Caco-2 (cell line): ENCODE results near the gene FGF8. TPM values are rescaled to one million over a fixed set of nuclear protein-coding genes. Genes with fewer than 3 reads are reported as not detected.

Experiments
- BruUV-seq: library from RNA; stranded (reverse); fragments of 400-500 nt; replicated peaks from 2 replicates; lab custom pipeline; 2021; lab: Mats Ljungman, UMichigan
- CTCF ChIA-PET: fragments of 300-600 bp; sonication (Branson Sonifier 250); formaldehyde crosslinking; loops from one replicate; lab custom pipeline; 2022; ENCODE audit warnings: antibody characterized with exemption; lab: Charles Lee
- POLR2A ChIA-PET: fragments of 300-600 bp; sonication (Branson Sonifier 250); formaldehyde crosslinking; loops from one replicate; lab custom pipeline; 2022; ENCODE audit warnings: antibody characterized with exemption; lab: Charles Lee
- DNase-seq, 2 experiments: peaks; one replicate each; pipeline versions ENCODE4 v3.0.0 to v3.0.0-alpha.2; 2020 to 2022
- H3K27me3 ChIP-seq: replicated peaks from 2 replicates; pipeline ENCODE4 v1.6.0; 2011; ENCODE audit warnings: low read length; ENCODE audit not compliant: control insufficient read depth, insufficient read depth
- H3K36me3 ChIP-seq: 2 replicates; pipeline ENCODE4 v1.5.1; 2011; ENCODE audit warnings: low read length; ENCODE audit not compliant: control insufficient read depth, insufficient read depth
- H3K4me1 ChIP-seq: fragments of 250-450 bp; sonication (Bioruptor Pico); 2 replicates; pipeline ENCODE4 v1.5.1; 2020; ENCODE audit warnings: mild to moderate bottlenecking
- H3K4me3 ChIP-seq: 2 replicates; pipeline ENCODE4 v1.5.1; 2011; ENCODE audit warnings: low read depth, mild to moderate bottlenecking, control low read depth, low read length
- H3K9me3 ChIP-seq: fragments of 250-450 bp; sonication (Bioruptor Pico); 2 replicates; pipeline ENCODE4 v1.5.1; 2020; ENCODE audit warnings: mild to moderate bottlenecking, moderate library complexity
- H3K27ac Mint-ChIP-seq: one replicate; pipeline ENCODE4 v1.8.0; 2022; ENCODE audit warnings: mixed read lengths; ENCODE audit not compliant: unreplicated experiment
- H3K27me3 Mint-ChIP-seq: one replicate; pipeline ENCODE4 v1.8.0; 2022; ENCODE audit warnings: mixed read lengths; ENCODE audit not compliant: insufficient read depth, unreplicated experiment
- H3K36me3 Mint-ChIP-seq: one replicate; pipeline ENCODE4 v1.8.0; 2022; ENCODE audit warnings: mild to moderate bottlenecking, mixed read lengths; ENCODE audit not compliant: insufficient read depth, unreplicated experiment
- H3K4me1 Mint-ChIP-seq: one replicate; pipeline ENCODE4 v1.8.0; 2022; ENCODE audit warnings: low read depth, mixed read lengths; ENCODE audit not compliant: unreplicated experiment
- H3K4me3 Mint-ChIP-seq: one replicate; pipeline ENCODE4 v1.8.0; 2022; ENCODE audit warnings: mild to moderate bottlenecking, moderate library complexity, mixed read lengths; ENCODE audit not compliant: unreplicated experiment
- H3K9me3 Mint-ChIP-seq: one replicate; pipeline ENCODE4 v1.8.0; 2022; ENCODE audit warnings: mixed read lengths; ENCODE audit not compliant: unreplicated experiment
- CTCF ChIP-seq, 2 experiments: fragments of 200-600 bp in 1 of 2; IDR thresholded peaks; 1 replicate in 1 of 2; 2 replicates in 1 of 2; pipeline versions ENCODE4 v1.5.1 to v1.8.0; 2011 to 2022; ENCODE audit warnings: antibody characterized with exemption in 1 of 2, control low read depth in 1 of 2, inconsistent platforms in 1 of 2, low read depth in 1 of 2, low read length in 1 of 2, mild to moderate bottlenecking in 1 of 2, moderate library complexity in 1 of 2; ENCODE audit not compliant: insufficient read depth in 1 of 2, severe bottlenecking in 1 of 2, unreplicated experiment in 1 of 2
- intact Hi-C: fragments of 100-400 bp; cut with micrococcal nuclease; formaldehyde crosslinking; loops from one replicate; pipeline ENCODE4 v1.10.0; 2022; ENCODE audit not compliant: unreplicated experiment
- total RNA-seq: library from RNA; stranded (reverse); gene quantifications from 2 replicates; pipeline ENCODE4 v1.2.3, GENCODE V29; 2022

Gene FGF8
- total RNA-seq, 1 experiment from 2014 or later: 0.68 TPM

- H3K4me1 Mint-ChIP-seq: peaks cover 20% of the 10 kb centered on the region
Observed at GRCh38 chr10:101725296-101726114, 50.4 kb downstream of the FGF8 start.

GRCh38 chr10:101724446-101724845 lies 51.5 kb downstream of the FGF8 start:
- no peaks in the 10 kb centered on the region for H3K9me3 Mint-ChIP-seq
- ChIA-PET POLR2A (no interaction called here), CTCF (interaction anchor here (0.7 kb wide), 1 partner anchor 261 kb away, joined by 3 read pairs; no protein-coding TSS in a partner anchor)
- intact Hi-C loops: no loop called here
- H3K27me3 Mint-ChIP-seq: no peaks in the 10 kb centered on the region
- peaks cover 20% of the 10 kb centered on the region for H3K4me1 Mint-ChIP-seq
- Histone ChIP-seq H3K27me3 (no peaks in the 10 kb centered on the region), H3K36me3 (no peaks in the 10 kb centered on the region), H3K4me3 (no peak overlapping the region), H3K4me1 (peaks cover 20% of the 10 kb centered on the region), H3K9me3 (no peaks in the 10 kb centered on the region)
- H3K4me3 Mint-ChIP-seq: no peak overlapping the region
- BruUV-seq: no TSS peak
- DNase-seq: no peak
- TF ChIP-seq CTCF (IDR thresholded peaks at IDR 0.05; ENCODE audit: insufficient read depth in 1 of 2, low read depth in 1 of 2, low read length in 1 of 2, severe bottlenecking in 1 of 2, unreplicated experiment in 1 of 2): no peak
- peaks cover 7% of the 10 kb centered on the region for H3K36me3 Mint-ChIP-seq
- H3K27ac Mint-ChIP-seq: peak overlapping the region; percentile 43

More at GRCh38 chr10:101725296-101726114, 50.4 kb downstream of the FGF8 start:
- Histone ChIP-seq H3K9me3 (no peaks in the 10 kb centered on the region), H3K36me3 (no peaks in the 10 kb centered on the region), H3K4me1 (peaks cover 20% of the 10 kb centered on the region), H3K27me3 (no peaks in the 10 kb centered on the region), H3K4me3 (no peak overlapping the region)
- BruUV-seq: no TSS peak
- Mint-ChIP-seq H3K4me3 (no peak overlapping the region), H3K9me3 (no peaks in the 10 kb centered on the region), H3K27ac (peak overlapping the region; percentile 43), H3K27me3 (no peaks in the 10 kb centered on the region), H3K36me3 (peaks cover 12% of the 10 kb centered on the region)
- TF ChIP-seq CTCF (IDR thresholded peaks at IDR 0.05; ENCODE audit: insufficient read depth in 1 of 2, low read depth in 1 of 2, low read length in 1 of 2, severe bottlenecking in 1 of 2, unreplicated experiment in 1 of 2): no peak
- CTCF ChIA-PET: interaction anchor here (1.0 kb wide), 1 partner anchor 123 kb away, joined by 7 read pairs; no protein-coding TSS in a partner anchor
- DNase-seq: peak; percentile 36 to 59
- POLR2A ChIA-PET: no interaction called here
- intact Hi-C loops: loop anchor here (5.0 kb wide), 1 partner anchor 52 kb away; the partner anchor contains the start of gene FGF8

- intact Hi-C loops: no loop called here
- TF ChIP-seq CTCF (IDR thresholded peaks at IDR 0.05; ENCODE audit: insufficient read depth in 1 of 2, low read depth in 1 of 2, low read length in 1 of 2, severe bottlenecking in 1 of 2, unreplicated experiment in 1 of 2): no peak
- Mint-ChIP-seq H3K27ac (no peak overlapping the region), H3K4me1 (peaks cover 20% of the 10 kb centered on the region), H3K36me3 (peaks cover 7% of the 10 kb centered on the region), H3K4me3 (no peak overlapping the region), H3K9me3 (no peaks in the 10 kb centered on the region), H3K27me3 (no peaks in the 10 kb centered on the region)
- no peaks in the 10 kb centered on the region for H3K9me3 ChIP-seq
- POLR2A ChIA-PET: no interaction called here
- CTCF ChIA-PET: interaction anchor here (0.6 kb wide), 1 partner anchor 354 kb away, joined by 5 read pairs; no protein-coding TSS in a partner anchor
- no peak overlapping the region for H3K4me3 ChIP-seq
- H3K27me3 ChIP-seq: no peaks in the 10 kb centered on the region
- H3K4me1 ChIP-seq: peaks cover 20% of the 10 kb centered on the region
- no peaks in the 10 kb centered on the region for H3K36me3 ChIP-seq
- no peak for DNase-seq
- BruUV-seq: no TSS peak
Observed at GRCh38 chr10:101723176-101723575, 52.7 kb downstream of the FGF8 start.
